ENCODE data around the gene NAGK.
"Not testable (repeated sequence)": the region's sequence is repeated elsewhere in the genome, so short reads cannot be mapped to it uniquely, and the experiment has no call there.

Gene NAGK

DNA sequence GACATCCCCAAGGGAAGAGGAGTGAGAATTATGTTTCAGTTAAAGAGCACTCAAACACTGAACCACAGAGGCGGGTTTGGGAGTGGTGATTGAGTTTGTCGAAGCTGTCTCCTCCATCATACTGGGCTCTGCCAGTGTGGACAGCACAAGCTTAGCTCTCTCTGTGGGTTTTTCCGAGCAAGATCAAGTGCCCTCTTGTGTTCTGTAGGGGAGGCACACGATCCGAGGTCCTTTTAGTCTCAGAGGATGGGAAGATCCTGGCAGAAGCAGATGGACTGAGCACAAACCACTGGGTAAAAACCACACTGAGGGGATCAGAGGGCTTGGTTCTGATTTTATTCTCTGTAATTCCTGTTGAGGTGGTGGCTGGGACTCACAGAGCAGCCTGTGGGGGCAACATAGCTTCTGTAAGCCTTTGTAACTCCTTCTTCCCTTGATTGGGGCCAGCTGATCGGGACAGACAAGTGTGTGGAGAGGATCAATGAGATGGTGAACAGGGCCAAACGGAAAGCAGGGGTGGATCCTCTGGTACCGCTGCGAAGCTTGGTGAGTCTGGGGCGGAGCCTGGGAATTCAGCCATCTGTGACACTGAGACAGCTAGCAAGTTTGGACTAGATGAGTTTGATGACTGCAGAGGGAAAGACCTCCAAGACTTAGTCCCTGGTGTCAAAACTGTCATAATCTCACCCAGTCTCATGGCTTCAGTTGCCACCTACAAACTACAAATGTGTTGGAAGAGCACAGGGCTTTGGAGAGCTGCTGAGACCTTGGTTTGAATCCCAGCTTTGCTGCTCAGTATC lies 2.0 kb downstream of the NAGK start:
- peak; percentile 68 for DNase-seq

GRCh38 chr2:71071681-71072398 lies 3.4 kb downstream of the NAGK start:
- peak; percentile 97 for DNase-seq

DNA sequence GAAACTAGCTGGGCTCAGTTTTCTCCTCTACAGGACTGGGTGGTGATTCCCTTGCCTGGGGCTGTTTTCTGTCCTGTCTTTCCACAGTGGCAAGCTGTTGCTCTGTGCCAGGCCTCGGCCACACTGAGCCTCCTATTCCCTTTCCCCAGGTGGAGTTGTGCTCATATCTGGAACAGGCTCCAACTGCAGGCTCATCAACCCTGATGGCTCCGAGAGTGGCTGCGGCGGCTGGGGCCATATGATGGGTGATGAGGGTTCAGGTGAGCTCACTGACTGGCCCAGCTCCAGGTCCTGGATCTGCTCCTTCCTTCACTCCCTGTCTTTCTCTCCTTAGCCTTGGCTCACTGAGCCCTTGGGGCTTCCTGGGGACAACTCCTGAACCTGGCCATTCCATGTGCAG lies 4.0 kb downstream of the NAGK start:
- DNase-seq, result no peak

DNA sequence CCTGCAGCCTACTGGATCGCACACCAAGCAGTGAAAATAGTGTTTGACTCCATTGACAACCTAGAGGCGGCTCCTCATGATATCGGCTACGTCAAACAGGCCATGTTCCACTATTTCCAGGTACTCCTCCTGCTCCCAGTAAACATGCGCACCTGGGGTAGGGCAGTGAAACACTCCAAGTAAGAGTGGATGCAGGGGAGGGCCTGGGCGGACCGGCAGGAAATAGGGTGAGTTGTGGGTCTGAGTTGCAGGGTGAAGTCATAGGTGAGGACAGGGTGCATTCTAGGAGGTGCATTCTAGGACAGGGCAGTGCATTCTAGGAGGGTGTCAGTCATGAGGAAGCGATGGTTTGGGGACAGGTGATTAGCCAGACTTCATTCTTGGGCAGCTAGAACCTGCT lies 5.0 kb downstream of the NAGK start:
- DNase-seq, result no peak

- no peak for DNase-seq
Measured at GRCh38 chr2:71074893-71075395, 6.5 kb downstream of the NAGK start.

DNA sequence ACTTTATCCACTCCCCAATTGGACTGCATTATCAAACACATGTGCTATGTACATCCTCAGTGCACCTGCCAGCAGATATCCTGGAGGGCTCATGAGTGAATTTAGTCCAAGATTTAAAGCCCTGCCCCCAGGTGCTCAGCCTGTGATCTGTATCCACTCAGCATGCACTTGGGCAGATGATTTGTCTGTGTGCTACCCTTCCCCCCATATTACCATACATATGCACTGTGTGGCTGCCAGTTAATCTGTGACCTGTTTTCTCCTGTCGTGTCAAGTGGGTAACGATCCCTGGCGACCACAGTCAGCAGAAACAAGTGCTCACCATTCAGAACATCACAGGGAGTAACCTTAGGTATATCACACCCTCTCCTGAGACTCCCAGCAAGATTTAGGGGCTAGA lies 10.2 kb downstream of the NAGK start:
- DNase-seq, result no peak

DNA sequence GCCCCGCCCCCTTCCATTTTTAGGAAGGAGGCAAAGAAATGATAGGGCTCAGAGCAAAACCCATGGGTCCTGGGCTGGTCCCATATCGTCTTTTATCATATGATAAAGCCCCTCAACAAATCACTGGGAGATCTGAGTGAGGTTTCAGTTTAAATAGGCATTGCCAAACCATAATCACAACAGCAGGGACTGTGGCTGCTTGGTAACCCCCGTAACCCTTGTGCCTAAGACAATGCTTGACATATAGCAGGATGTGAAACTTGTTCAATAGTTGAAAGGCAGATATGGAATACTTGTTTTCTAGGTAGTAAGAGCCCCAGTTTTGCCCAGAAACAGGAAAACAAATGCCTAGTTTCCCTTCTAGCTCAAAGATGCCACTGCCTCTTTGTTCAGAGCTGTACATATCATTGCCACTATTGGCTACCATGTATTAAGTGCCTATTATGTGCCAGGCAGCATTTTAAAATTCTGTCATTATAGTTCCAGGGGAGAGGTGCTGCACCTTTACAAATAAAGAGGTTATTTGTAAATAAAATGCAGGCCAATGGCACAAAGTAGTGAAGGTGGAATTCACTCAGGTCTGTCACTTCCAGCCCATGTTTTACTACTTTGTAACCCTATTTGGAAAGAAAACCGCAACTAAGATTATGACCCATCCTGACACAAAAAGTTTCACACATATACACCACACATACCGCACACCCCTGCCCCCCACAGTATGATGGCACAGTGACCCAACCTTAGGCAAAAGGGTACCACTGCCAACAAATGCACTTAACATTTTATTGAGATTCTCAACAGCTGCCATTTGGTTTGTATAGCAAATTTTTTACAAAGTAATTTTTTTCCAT lies 14.2 kb downstream of the NAGK start:
- DNase-seq, result no peak

DNA sequence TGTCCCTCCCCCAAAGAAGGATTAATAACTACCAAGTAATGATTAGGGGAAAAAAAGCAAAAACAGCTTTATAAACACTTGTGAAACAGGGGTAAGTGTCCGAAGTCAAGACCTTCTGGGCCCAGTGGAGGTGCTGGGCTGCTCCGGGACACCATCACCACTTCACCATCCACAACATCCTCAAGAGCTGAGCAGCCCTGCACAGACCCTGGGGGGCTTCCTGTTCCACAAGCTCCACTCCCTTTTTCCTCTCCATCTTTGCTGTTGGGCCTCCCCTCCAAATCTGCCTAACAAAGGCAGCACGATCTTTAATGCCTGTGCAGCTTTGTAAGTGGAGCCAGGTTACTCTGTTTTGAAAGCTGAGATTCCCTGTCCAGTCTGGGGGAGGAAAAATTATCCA lies 14.8 kb downstream of the NAGK start:
- not testable (repeated sequence) for DNase-seq

- DNase-seq, result peak; percentile 62
Measured at GRCh38 chr2:71083752-71084312, 15.4 kb downstream of the NAGK start.

GRCh38 chr2:71085325-71086003 lies 17.0 kb downstream of the NAGK start:
- not testable (repeated sequence) for DNase-seq

GRCh38 chr2:71089475-71089874 lies 21.0 kb downstream of the NAGK start:
- not testable (repeated sequence) for DNase-seq

- DNase-seq, result not testable (repeated sequence)
Measured at GRCh38 chr2:71091808-71092207, 23.4 kb downstream of the NAGK start.

GRCh38 chr2:71092491-71093260 lies 24.2 kb downstream of the NAGK start:
- DNase-seq, result not testable (repeated sequence)

DNA sequence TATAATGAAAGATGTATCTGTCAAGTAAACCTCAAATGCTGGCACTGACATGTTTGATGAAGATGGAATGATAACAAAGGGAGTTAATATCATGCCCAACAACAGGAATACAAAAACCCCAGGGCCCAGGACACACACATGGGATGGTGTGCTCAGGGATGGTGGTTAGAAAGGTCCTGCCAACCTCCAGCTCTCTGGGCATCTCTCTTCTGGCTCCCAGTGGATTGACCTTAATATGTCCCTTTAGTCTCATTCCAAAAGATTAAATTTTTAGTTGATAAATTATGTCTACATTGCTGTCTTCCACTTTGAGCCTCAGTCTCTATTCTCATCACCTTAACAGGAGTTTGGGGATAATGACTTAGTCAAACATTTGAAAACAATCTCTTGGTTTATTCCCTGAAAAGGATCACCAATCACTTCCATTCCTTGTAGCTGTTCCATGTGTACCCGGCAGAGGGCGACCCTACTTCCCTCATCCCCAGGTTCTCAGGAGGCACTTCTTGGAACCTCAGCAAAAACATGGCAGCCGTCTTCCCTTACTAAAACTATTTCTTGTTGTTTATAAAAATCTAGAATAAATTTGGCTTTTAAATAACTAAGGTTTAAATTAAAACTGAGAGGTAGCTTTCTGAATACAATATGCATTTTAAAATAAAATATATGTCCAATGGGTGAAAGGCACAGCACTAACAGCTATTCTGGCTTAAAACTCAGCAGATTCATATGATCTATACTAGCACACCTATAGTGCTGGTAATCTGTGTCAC lies 31.9 kb downstream of the NAGK start:
- peak; percentile 76 for DNase-seq

DNA sequence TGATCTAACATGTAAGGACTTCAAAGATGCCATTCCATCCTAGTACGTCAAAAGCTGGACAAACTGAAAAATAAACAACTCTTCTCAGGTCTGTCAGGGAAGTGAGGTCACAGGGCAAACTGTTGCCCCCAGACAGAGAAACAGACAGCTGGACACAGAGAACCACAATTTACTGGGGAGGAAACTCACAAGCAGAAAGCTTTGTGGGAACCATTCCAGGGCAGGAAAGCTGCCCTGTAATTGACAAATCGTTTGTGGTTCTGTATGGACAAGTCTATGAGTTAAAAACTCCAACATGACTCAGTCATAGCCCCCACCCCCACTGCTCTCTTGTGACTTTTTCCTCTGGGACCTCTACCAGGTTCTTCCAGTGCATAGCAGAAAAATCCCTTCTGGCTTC lies 33.2 kb downstream of the NAGK start:
- peak; percentile 9 for DNase-seq

GRCh38 chr2:71102981-71103681 lies 34.7 kb downstream of the NAGK start:
- DNase-seq, result no peak

DNA sequence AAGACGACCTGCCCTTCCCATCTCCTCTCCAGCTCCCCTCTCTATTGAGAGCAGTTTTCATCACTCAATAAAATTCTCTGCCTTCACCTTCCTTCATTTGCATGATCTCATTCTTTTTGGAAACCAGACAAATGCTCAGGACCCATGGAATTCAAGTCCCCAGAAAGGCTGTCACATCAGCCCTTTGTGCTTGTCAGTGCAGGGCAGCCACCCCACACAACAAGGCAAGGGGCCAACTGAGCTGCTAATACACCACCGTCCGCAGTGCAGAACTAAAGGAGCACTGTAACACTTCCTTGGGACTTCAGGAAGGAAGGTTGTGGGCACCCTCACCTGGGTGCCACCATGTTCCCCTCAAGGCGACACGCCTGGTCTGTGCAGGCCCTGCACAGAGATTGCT lies 35.4 kb downstream of the NAGK start:
- no peak for DNase-seq

- DNase-seq, result not testable (repeated sequence)
Measured at GRCh38 chr2:71106463-71106862, 38.0 kb downstream of the NAGK start.

DNA sequence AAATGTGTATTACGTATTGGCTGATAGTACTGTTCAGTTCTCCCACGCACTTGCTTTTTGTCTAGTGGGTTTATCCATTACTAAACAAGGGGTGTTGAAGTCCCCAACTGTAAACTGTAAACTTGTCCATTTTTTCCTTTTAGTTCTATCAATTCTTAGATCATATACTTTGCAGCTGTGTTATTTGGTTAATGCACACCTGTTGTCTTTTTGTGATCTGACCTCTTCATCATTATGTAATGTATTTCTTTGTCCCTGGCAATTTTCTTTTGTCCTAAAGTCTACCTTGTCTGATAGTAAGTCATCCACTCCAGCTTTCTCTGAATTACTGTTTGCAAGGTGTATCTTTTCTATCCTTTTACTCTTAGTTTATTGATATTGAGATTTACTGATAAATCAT lies 39.6 kb downstream of the NAGK start:
- DNase-seq, result no peak

- DNase-seq, result no peak
Measured at GRCh38 chr2:71113843-71114242, 45.4 kb downstream of the NAGK start.

Data from hematopoietic multipotent progenitor cell treated with erythropoietin and hydrocortisone succinate and interleukin-3 and kit ligand, for 4 days (in vitro differentiated cells).